GM21576 (cell line): ENCODE results near the gene CALR.
"Not testable (repeated sequence)": the region's sequence is repeated elsewhere in the genome, so short reads cannot be mapped to it uniquely, and the experiment has no call there.

Experiments
- ATAC-seq: cut with Tn5 transposase; IDR thresholded peaks from one replicate; pipeline ENCODE4 v1.9.1; 2021; ENCODE audit warnings: mild to moderate bottlenecking, moderate library complexity; ENCODE audit not compliant: unreplicated experiment

The CALR gene

DNA sequence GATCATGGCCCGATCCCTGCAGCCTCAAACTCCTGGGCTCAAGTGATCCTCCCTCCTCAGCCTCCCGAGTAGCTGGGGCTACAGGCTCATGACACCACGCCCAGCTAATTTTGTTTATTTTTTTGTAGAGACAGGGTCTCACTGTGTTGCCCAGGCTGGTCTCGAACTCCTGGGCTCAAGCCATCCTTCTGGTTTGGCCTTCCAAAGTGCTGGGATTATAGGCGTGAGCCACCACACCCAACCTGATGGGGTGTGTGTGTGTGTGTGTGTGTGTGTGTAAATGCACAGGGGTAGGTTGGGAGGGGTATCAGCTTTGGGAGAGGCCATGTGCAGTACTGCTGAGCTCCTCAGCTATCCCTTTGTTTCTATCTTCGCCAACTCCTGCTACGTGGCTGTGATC lies 37.7 kb downstream of the CALR start:
- not testable (repeated sequence) for ATAC-seq

DNA sequence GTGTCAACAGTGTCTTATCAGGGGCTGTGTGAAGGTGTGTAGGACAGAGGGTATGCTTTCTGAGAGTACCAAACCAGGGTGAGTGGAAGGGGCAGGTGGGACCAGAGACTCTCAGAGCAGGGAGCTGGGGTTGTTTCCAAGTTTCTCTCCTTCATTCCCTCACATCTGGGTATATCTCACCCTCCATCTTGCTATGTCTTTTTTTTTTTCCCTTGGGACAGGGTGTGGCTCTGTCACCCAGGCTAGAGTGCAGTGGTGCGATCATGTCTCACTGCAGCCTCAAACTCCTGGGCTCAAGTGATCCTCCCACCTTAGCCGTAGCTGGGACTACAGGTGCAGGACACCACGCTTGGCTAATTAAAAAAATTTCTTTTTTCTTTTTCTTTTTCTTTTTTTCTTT lies 41.6 kb downstream of the CALR start:
- no peak for ATAC-seq

DNA sequence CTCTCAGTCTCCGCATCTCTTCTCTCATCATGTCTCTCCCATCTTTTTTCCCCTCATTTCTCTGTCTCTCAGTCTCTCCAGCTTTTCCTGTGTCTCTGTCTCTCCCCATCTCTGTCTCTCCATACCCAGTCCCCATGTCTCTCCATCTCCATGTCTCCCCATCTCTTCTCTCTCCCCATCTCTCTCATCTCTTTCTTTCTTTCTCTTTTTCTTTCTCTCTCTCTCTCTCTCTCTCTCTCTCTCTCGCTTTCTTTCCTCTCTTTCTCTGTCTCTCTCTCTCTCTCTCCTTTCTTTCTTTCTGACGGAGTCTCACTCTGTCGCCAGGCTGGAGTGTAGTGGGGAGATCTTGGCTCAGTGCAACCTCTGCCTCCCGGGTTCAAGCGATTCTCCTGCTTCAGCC lies 44.2 kb downstream of the CALR start:
- ATAC-seq, result no peak

DNA sequence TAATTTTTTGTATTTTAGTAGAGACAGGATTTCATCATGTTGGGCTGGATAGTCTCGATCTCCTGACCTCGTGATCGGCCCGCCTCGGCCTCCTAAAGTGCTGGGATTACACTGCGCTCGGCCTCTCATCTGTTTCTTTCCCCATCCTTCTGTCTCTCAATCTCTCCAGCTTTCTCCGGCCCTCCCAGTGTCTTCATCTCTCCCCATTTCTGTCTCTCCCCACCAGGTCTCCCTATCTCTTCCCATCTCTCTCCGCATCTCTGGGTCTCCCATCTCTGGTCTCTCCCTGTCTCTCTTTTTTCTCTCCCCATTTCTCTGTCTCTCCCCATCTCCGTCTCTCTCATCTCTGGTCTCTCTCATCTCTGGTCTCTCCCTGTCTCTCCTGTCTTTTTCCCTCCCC lies 44.7 kb downstream of the CALR start:
- no peak for ATAC-seq

DNA sequence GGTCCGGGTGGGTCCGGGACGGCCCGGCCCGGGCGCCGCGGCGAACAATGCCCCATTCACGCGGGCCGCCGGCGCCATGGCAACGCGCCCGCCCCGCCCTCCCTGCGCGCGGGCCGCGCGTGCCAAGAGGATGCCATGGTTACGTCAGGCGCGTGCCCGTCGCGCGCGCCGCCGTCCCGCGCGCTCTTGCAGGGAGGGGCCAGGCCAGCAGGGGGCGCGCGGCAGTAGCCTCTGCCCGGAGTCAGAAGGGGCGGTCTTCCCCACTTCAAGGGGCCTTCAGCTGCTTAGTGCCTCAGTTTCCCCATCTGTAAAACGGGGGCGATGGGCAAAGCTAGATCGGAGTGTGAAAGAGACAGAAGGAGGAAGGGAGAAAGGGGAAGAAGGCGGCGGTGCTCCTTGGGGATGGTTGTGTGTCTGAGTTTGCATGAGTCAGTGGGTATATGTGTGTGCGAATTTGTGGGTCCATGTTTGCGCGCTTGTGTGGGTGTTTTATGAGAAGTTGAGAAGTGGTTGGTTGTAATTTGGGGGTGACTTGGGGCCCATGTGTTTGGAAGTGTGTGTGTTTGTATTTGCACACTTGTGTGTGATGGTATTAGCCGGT lies 45.2 kb downstream of the CALR start:
- ATAC-seq, result no peak

DNA sequence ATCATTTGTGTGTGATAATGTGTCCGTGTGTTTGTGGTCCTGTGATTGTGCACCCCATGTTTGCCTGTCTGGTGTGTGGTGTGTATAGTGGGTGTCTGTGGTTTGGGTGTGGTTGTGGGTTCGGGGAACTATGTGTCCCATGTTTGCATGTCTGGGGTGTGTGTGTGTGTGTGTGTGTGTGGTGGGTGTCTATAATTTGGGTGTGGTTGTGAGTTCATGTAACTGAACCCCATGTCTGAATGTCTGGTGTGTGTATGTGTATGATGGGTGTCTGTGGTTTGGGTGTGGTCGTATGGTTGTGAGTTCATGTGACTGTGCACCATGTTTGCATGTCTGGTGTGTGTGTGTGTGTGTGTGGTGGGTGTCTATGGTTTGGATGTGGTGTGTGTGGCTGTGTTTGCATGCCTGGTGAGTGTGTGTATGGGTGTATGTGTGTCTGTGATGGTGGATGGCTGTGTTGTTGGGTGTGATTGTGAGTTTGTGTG lies 45.8 kb downstream of the CALR start:
- no peak for ATAC-seq

DNA sequence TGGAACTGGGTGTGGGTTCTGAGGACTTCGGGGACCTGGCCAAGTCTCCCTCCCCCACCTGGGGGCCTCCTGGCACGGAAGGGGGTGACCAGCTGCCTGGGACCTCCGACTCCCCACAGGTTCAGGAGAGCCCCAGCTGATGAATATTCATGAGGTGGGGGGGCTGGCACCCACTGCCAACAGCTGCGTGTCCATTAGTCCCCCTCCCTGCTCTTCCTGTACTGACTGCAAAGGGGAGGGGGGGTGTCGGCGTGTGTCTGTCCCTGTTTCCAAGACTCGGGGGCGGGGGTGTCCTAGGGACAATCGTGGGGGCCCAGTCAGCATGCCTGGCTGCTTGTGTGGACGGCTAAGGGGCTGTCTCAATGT lies 46.3 kb downstream of the CALR start:
- ATAC-seq, result no peak

DNA sequence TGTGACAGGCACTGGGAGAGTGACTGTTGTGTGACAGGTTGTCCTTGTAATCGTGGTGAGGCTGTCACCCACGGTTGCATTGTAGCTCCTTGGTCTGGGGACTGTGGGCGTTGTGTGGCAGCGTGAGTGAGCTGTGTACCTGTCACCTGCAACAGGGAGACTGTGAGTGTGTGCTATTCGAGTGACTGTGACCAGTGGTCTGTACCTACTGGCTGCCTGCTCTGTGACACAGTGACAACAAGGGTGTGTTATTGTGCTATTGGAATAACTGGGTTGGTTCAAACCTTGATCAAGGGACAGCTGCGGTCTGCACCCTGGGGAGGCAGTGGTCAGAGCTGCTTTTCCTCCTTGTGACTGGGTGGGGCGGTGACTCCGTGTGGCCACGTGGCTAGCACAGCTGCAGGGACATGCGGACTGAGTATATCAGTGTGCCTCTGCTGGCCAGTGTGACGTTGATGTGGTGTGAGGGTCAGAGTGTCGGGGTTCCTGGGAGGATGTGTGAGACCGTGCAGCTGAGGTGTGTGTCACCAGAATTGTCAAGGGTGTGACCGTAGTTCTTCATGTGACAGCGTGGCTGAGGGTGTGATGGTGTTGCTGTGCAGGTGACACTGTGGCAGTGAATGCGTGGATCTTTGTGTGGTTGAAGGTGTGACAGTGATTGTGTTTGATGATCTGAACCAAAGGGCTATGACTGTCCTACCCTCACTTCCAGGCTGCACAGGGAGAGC lies 46.8 kb downstream of the CALR start:
- no peak for ATAC-seq

DNA sequence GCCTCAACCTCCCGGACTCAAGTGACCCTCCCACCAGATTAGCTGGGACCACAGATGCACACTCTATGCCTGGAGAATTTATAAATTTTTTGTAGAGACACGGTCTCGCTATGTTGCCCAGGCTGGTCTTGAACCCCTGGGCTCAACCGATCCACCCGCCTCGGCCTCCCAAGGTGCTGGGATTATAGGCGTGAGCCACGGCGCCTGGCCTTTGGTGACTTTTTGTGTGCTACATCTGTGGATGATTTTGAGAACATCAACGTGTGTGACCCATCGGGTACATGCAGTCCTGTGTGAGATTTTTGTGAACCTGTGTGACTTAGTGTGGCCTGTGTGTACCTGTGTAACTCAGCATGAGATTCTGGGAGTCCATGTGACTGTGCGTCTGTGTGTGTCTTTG lies 48.3 kb downstream of the CALR start:
- ATAC-seq, result no peak

DNA sequence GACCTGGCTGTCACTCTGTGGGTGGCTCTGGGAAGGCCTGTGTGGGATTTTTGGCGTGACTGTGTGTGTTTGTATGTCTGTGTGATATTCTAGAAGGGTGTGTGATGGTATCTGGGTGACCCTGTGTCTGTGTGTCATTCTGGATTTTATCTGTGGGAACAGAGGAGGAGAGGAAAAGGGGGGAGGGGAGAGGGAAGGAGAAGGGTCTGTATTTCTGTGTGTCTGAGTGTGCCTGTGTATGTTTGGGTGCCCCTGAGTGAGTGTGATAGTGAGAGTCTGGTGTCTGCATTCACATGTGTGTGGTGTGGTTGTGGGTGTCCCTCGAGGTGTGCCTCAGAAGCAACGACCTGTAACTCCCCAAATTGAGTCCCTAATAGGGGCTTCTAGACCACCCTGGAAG lies 48.8 kb downstream of the CALR start:
- no peak for ATAC-seq

DNA sequence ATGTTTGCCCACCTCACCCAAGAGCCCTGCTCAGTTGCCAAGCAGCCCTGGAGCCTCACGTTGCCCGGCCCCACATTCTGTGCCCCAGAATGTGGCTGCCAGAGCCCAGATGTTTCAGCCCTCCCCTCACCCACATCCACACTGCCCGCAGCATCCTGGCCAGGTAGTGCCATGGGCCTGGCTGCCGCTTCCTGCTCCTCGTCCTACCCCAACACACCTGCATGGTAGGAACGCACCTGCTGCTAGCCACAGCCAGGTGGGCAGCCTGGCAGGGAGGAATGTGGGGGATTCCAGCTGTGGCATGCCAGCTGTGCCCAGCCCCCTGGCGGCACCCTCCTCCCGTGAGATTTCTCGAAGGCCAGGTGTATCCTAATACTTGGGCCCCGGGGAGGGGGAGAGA lies 49.4 kb downstream of the CALR start:
- no peak for ATAC-seq

DNA sequence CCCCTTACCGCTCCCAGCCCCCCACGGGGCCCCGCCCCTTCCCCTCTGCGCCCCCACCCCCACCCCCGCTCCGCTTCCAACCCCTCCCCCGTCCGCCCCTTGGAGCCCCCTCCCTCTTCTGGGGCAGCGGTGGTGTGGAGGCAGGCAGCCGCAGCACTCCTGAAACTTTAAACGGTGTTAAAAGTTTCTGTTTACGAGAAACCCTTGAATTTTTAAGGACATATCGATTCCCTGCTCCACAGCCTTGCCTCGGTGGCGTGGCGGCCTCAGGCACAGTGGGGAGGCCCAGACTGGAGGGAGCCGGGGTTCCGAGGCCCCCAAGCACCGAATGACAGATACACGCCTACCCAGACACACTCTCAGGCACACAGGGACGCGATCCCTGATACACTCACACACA lies 52.0 kb downstream of the CALR start:
- ATAC-seq, result no peak

DNA sequence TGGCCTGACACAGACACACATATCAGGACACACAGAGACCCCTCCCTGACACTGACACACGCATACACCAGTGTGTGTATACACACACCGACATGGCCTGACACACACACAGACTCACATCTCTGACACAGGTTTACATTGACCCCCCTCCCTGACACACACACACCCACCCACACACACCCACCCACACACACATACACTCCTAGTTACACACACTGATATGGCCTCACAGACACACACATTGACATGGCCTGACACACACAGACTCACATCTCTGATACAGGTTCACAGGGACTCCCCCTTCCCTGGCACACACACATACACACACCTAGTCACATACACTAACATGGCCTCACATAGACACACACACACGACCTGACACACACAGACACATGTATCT lies 52.4 kb downstream of the CALR start:
- no peak for ATAC-seq

DNA sequence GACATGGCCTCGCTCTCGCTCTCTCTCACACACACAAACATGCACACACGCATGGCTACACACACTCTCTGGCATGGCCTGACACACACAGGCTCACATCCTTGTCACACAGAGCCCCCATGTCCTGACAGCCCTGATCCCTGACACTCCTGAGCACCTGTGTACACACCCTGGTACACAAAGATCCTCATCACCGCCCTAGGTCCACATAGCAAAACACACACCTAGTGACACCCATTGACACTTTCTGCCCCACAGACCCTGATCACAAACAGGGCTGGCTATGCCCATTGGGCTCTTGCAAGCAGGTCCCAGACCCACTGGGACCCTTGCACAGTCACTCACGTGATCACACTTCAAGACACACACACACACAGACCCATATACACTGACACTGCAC lies 52.9 kb downstream of the CALR start:
- ATAC-seq, result no peak

DNA sequence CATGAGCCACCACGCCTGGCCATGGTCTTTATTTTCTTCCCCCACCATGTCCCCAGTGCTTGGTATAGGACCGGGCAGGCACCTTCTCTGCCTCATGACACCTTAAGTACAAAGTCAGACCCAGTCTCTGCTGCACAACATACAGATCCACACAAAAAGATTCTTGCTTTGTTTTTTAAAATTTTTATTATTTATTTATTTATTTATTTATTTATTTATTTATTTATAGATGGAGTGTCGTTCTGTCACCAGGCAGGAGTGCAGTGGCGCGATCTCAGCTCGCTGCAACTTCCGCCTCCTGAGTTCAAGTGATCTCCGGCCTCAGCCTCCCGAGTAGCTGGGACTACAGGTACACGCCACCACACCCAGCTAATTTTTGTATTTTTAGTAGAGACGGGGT lies 54.3 kb downstream of the CALR start:
- no peak for ATAC-seq

DNA sequence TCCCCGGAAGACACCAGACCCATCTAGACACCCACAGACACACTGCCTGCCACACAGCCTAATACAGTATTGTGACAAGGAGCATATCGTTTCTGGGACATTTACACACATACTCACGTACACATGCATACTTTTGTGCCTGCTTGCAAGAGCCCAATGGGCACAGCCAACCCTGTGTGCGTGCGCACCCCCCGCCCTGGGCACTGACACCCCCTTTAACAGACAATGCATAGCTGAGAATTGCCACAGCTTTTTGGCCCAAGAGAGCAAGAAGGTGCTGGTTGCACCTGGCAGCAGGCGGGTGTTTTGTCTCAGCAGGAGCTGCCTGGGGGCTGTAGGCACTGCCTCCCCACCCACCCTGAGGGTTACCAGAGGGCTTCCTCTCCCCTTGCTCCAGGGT lies 55.2 kb downstream of the CALR start:
- no peak for ATAC-seq
